Motor neuron (in vitro differentiated cells): ENCODE results near the gene TUBD1. TPM values are rescaled to one million over a fixed set of nuclear protein-coding genes. Genes with fewer than 3 reads are reported as not detected.
"Not testable (repeated sequence)": the region's sequence is repeated elsewhere in the genome, so short reads cannot be mapped to it uniquely, and the experiment has no call there.

ENCODE experiments used
- ATAC-seq, 8 experiments: fragments of 200-7000 bp; cut with Tn5 transposase; replicated peaks in 6 of 8; 2 replicates each; pipeline ENCODE4 v1.8.0; 2021; ENCODE audit warnings: mild to moderate bottlenecking in 8 of 8, moderate library complexity in 8 of 8
- H3K27ac ChIP-seq, 2 donors: fragments of 250-450 bp; sonication (Bioruptor Pico); 2 replicates each; pipeline ENCODE4 v1.9.0; 2021; ENCODE audit warnings: antibody characterized with exemption in 2 of 2, mild to moderate bottlenecking in 2 of 2, moderate library complexity in 1 of 2
- H3K4me1 ChIP-seq, 2 donors: fragments of 250-450 bp; sonication (Bioruptor Pico); replicated peaks in 1 of 2; 2 replicates each; pipeline ENCODE4 v1.6.1; 2021; ENCODE audit warnings: antibody characterized with exemption in 2 of 2, mild to moderate bottlenecking in 2 of 2, moderate library complexity in 1 of 2
- H3K4me3 ChIP-seq, 5 donors: fragments of 250-450 bp; sonication (Bioruptor Pico); 2 replicates each; pipeline ENCODE4 v1.9.0; 2021; ENCODE audit warnings: antibody characterized with exemption in 5 of 5, mild to moderate bottlenecking in 5 of 5, moderate library complexity in 4 of 5
- WGBS, 10 experiments: fragments of 450-650 bp; shearing (Covaris generic); methylation state at CpG; one replicate each; pipeline ENCODE4 v1.0.0; 2022; 5-methylcytosine and 5-hydroxymethylcytosine counted together
- in situ Hi-C, 9 experiments: fragments of 400-800 bp; cut with MboI; loops; one replicate each; pipeline ENCODE4 v1.15.0; 2021; ENCODE audit warnings: low sequenced_read_pairs in 9 of 9, low pct_unique_long_range_greater_than_20kb in 2 of 9; ENCODE audit not compliant: unreplicated experiment in 9 of 9
- total RNA-seq, 8 experiments: library from RNA; unstranded; fragments of 300-600 nt; gene quantifications; 2 replicates each; pipeline versions ENCODE4 v1.2.3 to v1.2.4, GENCODE V29; 2022

TUBD1 gene
- total RNA-seq, 8 experiments from 2014 or later, result 1.7 to 10.6 (median 5.7) TPM

DNA sequence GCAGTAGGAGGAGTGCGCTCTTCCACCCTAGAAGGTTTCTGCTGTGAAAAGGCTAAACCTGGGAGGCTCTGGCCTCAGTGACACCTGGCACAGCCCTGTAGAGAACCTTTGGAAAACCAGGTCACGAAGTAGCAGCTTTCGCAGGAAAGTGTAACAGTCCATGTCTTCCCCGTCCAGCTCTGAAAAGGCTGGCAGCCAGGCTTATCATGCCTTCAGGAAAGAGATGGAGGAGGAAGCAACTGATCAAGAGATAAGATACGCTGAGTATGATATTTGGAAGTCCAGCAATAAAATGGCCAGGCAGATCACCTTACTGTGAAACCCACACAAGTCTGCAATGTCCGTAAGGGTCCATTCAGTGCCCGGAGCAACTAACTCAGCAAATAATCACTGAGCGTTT is 22.3 kb downstream of the TUBD1 start:
- ATAC-seq, result no peak
- no peak overlapping the region for H3K27ac ChIP-seq
- WGBS, 10 experiments, result 90 to 100% (median 96%) methylated on average over 1 to 8 of the region's 8 CpGs
- H3K4me1 ChIP-seq, result peaks cover 3% of the 10 kb centered on the region in 2 donors
- in situ Hi-C loops, result no loop called here
- H3K4me3 ChIP-seq, result no peak overlapping the region

DNA sequence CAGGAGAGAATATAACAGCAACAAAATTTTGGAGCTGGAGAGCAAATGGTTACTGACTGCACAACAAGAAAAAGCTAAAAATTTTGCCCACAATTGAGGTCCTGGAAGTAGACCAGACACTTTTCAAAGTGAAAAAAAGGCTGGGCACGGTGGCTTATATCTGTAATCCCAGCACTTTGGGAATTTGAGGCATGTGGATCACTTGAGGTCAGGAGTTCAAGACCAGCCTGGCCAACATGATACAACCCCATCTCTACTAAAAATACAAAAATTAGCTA is 22.9 kb downstream of the TUBD1 start:
- Histone ChIP-seq H3K27ac (no peak overlapping the region), H3K4me1 (peaks cover 3% of the 10 kb centered on the region in 2 donors), H3K4me3 (no peak overlapping the region)
- WGBS, 10 experiments, result 0 to 89% (median 83%) methylated on average over 1 of the region's 1 CpG; no CpG with 5 or more reads in 3 of the 10 experiments
- in situ Hi-C loops, result no loop called here
- ATAC-seq, result no peak

DNA sequence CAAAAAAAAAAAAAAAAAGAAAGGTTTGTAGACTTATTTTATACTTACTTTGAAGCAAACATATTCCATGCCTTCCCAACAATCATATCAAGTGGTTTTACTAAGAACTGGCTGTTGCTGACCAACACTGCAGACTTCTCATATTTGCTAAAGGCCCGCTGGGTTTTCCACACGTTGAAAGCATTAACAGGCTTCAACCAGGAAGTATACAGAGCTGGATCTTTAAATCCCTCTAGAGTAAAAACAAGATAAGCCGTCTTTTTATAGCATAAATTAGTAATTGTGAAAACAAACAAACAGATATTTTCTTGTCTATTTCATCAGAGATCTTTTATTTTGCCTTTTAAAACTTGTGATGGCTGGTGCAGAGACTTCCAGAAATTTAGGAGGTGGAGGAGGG is 29.1 kb downstream of the TUBD1 start:
- WGBS, 10 experiments, result 33 to 100% (median 98%) methylated on average over 1 to 3 of the region's 3 CpGs
- H3K4me3 ChIP-seq, result no peak overlapping the region
- no peak for ATAC-seq
- H3K27ac ChIP-seq, result no peak overlapping the region
- in situ Hi-C loops, result no loop called here
- H3K4me1 ChIP-seq, result no peaks in the 10 kb centered on the region

DNA sequence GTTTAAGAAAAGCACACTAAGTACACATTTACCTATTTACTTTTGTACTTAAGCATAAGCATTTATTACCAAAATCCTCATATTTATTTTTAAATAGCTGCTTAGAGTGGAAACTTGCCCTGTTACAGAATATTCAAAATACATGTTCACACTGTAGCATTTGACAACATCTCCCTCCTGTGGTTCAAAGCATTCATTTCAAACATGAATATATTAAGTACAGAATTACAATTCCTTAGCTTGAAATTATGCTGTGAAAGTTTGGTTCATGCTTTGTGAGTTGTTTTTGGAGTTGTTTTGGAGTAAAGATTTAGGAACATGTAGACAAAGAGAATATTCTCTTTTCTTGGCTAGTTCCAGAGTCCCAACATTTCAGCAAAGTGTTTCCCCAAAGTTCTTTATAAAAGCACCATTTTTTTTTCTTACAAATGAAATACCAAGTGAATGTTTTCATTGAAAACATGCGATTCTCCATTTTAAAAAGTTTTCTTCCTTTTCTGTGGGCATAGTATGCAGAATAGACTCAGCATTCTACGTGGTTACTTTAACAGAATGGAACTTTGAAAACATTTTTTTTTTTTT is 33.2 kb downstream of the TUBD1 start:
- WGBS, 10 experiments, result 18 to 100% (median 87%) methylated on average over 1 to 2 of the region's 2 CpGs; no CpG with 5 or more reads in 3 of the 10 experiments

DNA sequence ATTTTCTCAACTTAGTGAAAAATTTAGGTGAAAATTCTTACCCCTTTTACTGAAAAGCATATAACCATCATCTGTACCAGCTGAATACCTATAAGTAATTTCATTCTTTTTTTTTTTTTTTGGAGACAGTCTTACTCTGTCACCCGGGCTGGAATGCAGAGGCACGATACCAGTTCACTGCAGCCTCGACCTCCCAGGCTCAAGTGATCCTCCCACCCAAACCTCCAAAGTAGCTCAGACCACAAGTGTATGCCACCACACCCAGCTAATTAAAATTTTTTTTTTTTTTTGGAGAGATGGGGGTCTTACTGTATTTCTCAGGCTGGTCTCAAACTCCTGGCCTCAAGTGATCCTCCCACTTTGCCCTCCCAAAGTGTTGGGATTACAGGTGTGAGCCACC is 33.8 kb downstream of the TUBD1 start:
- Histone ChIP-seq H3K4me3 (no peak overlapping the region), H3K4me1 (no peaks in the 10 kb centered on the region), H3K27ac (no peak overlapping the region)
- 13 to 94% (median 83%) methylated on average over 1 to 3 of the region's 3 CpGs; no CpG with 5 or more reads in 3 of the 10 experiments for WGBS, 10 experiments
- peak in 2 of 8 experiments; percentile 14 to 51 for ATAC-seq
- in situ Hi-C loops, result no loop called here

More for the DNA sequence above, 33.2 kb downstream of the TUBD1 start:
- H3K27ac ChIP-seq, result no peak overlapping the region
- in situ Hi-C loops, result no loop called here
- H3K4me3 ChIP-seq, result no peak overlapping the region
- no peaks in the 10 kb centered on the region for H3K4me1 ChIP-seq
- ATAC-seq, result peak in 3 of 8 experiments; percentile 77 to 89 (median 80)

- in situ Hi-C loops, result no loop called here
- H3K27ac ChIP-seq, result no peak overlapping the region
- ATAC-seq, result peak in 2 of 8 experiments; percentile 46 to 47
- H3K4me3 ChIP-seq, result no peak overlapping the region
- WGBS, 10 experiments, result 22 to 94% (median 84%) methylated on average over 2 to 5 of the region's 5 CpGs
- no peaks in the 10 kb centered on the region for H3K4me1 ChIP-seq
These were observed 34.5 kb downstream of the TUBD1 start for GRCh38 chr17:59858167-59858816.

GRCh38 chr17:59856859-59857794 is 35.6 kb downstream of the TUBD1 start:
- WGBS, 10 experiments, result 67 to 100% (median 87%) methylated on average over 1 to 3 of the region's 3 CpGs; no CpG with 5 or more reads in 2 of the 10 experiments
- Histone ChIP-seq H3K27ac (no peak overlapping the region), H3K4me1 (no peaks in the 10 kb centered on the region), H3K4me3 (no peak overlapping the region)
- in situ Hi-C loops, result no loop called here
- ATAC-seq, result no peak

- H3K4me1 ChIP-seq, H3K4me3 ChIP-seq, H3K27ac ChIP-seq, ATAC-seq, in situ Hi-C loops: not testable (repeated sequence)
- WGBS, 10 experiments, result 50 to 100% (median 89%) methylated on average over 1 to 6 of the region's 10 CpGs; no CpG with 5 or more reads in 3 of the 10 experiments
These were observed 38.6 kb downstream of the TUBD1 start for GRCh38 chr17:59853919-59854729.

GRCh38 chr17:59853168-59853918 is 39.4 kb downstream of the TUBD1 start:
- WGBS, 10 experiments, result 55 to 94% (median 81%) methylated on average over 1 to 13 of the region's 14 CpGs
- ATAC-seq, result peak in 5 of 8 experiments; percentile 13 to 50 (median 38)
- in situ Hi-C loops, result no loop called here
- H3K27ac ChIP-seq, result no peak overlapping the region
- peaks cover 0 to 3% of the 10 kb centered on the region in 2 donors for H3K4me1 ChIP-seq
- H3K4me3 ChIP-seq, result no peak overlapping the region

GRCh38 chr17:59852847-59853167 is 39.9 kb downstream of the TUBD1 start:
- in situ Hi-C loops, H3K4me1 ChIP-seq, H3K27ac ChIP-seq, ATAC-seq, H3K4me3 ChIP-seq: not testable (repeated sequence)
- 80 to 100% (median 95%) methylated on average over 1 to 6 of the region's 7 CpGs; no CpG with 5 or more reads in 2 of the 10 experiments for WGBS, 10 experiments

DNA sequence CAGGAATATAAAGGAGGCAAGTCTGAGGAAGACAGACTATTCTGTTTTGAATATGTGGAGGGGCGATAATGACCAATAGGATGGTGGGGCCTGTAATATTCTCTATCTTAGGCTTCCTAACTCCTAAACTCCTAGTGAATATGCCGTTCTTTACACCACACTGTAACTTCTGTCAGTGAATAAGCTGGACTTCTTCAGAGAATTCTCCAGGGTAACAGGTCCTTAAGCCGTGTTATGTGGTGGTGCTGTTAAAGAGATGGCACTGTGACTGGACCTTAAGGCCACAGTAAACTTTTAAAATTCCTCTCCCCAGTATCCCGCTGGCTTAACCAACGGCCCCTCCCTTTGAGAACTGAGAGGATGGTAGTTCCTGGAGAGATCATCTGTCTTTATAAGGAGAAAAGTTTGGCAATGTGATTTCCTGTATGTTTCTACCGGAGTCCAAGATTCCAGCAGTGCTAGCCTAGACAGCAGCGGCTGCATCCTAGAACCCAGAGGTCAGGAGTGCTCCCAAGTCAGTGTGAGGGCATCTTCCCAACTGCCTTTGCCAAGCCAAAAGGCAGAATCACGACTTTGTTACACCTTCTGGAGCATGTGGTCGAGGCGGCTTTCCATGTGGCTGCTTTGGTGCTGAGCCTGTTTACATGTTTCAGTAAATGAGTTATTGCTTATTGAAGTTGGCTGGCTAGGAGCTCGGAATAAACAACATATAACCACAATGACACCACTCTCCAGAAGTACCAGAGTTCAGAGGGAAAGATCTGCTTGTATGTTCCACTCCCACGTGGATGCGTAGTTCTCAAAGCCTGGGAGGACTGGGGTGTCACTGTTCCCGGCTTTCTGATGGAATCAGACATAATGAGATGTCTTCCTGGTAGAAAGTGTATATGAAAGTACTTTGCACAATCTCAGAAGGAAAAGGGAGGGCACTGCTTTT is 41.0 kb downstream of the TUBD1 start:
- ATAC-seq, result peak in 6 of 8 experiments; percentile 5 to 83 (median 52)
- WGBS, 10 experiments, result 21 to 100% (median 87%) methylated on average over 1 to 12 of the region's 14 CpGs
- in situ Hi-C loops, result no loop called here
- H3K27ac ChIP-seq, result no peak overlapping the region
- peaks cover 0 to 4% of the 10 kb centered on the region in 2 donors for H3K4me1 ChIP-seq
- no peak overlapping the region for H3K4me3 ChIP-seq
